PC-9 (cell line): ENCODE data around the gene MTERF2.

Experiments used
- CTCF ChIP-seq: fragments of 200-600 bp; sonication (generic); conservative IDR thresholded peaks from 2 replicates; pipeline ENCODE4 v1.6.1; 2017; ENCODE audit warnings: mixed run types, antibody characterized with exemption, mild to moderate bottlenecking, moderate library complexity
- EZH2 ChIP-seq: fragments of 200-600 bp; sonication (generic); IDR thresholded peaks from 2 replicates; pipeline ENCODE4 v1.8.0; 2017; ENCODE audit warnings: antibody characterized with exemption, low read depth

- TF ChIP-seq EZH2 (no peak), CTCF (no peak)
Observed at GRCh38 chr12:106981788-106982187, 5.2 kb downstream of the MTERF2 start.
